GM13977 (cell line): Measurements from ENCODE around the gene MYO7B.

Experiments
- DNase-seq: peaks from one replicate; pipeline ENCODE4 v3.0.0; 2012; ENCODE audit warnings: low spot score
- in situ Hi-C: fragments of 300-500 bp; cut with MboI; formaldehyde crosslinking; loops from one replicate; pipeline ENCODE4 v1.12.0; 2022; ENCODE audit warnings: low sequenced_read_pairs, low pct_unique_long_range_greater_than_20kb, mixed read lengths, inconsistent platforms; ENCODE audit not compliant: unreplicated experiment
- TF ChIP-seq, protein P1 (sequence below): IDR thresholded peaks from 2 replicates; pipeline ENCODE4 v1.5.1; 2012; ENCODE audit warnings: mild to moderate bottlenecking, control low read depth; ENCODE audit not compliant: insufficient read depth; ENCODE audit errors: extremely low read depth, missing control alignments

Gene MYO7B

DNA sequence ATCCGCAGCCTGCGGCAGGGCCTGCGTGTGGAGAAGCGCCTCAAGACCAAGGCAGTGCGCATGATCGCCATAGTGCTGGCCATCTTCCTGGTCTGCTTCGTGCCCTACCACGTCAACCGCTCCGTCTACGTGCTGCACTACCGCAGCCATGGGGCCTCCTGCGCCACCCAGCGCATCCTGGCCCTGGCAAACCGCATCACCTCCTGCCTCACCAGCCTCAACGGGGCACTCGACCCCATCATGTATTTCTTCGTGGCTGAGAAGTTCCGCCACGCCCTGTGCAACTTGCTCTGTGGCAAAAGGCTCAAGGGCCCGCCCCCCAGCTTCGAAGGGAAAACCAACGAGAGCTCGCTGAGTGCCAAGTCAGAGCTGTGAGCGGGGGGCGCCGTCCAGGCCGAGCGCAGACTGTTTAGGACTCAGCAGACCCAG is 115.9 kb downstream of the MYO7B start:
- no peak for DNase-seq
- TF ChIP-seq, protein P1, sequence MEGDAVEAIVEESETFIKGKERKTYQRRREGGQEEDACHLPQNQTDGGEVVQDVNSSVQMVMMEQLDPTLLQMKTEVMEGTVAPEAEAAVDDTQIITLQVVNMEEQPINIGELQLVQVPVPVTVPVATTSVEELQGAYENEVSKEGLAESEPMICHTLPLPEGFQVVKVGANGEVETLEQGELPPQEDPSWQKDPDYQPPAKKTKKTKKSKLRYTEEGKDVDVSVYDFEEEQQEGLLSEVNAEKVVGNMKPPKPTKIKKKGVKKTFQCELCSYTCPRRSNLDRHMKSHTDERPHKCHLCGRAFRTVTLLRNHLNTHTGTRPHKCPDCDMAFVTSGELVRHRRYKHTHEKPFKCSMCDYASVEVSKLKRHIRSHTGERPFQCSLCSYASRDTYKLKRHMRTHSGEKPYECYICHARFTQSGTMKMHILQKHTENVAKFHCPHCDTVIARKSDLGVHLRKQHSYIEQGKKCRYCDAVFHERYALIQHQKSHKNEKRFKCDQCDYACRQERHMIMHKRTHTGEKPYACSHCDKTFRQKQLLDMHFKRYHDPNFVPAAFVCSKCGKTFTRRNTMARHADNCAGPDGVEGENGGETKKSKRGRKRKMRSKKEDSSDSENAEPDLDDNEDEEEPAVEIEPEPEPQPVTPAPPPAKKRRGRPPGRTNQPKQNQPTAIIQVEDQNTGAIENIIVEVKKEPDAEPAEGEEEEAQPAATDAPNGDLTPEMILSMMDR, result no peak
- in situ Hi-C loops, result no loop called here

DNA sequence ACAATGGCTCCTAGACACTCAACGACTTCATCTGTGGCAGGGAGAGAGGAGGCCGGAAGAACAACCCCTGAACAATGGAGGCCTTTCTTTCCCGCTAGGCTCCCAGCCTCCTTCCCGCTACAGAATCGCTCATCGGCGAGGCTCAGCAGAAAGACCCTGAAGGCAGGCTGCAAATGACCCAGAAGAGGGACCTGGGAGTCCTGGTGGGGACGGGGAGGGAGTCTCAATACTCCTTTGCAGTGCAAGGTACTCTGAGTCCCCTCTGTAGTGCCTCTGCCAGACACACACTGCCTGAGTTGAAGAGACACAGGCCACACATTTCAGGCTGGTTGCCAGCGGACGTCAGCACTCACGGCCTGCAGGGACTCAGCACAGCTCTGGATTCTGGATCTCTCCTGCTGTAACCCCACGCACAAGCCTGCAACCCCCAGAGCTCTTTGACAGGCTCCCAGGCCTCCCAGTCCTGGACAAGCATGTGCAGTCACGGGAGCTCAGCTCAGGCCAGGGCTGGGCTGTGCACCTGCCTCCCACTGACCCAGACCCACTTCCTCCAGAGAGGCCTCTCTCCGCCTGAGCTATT is 116.6 kb downstream of the MYO7B start:
- TF ChIP-seq, protein P1, result no peak
- in situ Hi-C loops, result no loop called here
- no peak for DNase-seq

DNA sequence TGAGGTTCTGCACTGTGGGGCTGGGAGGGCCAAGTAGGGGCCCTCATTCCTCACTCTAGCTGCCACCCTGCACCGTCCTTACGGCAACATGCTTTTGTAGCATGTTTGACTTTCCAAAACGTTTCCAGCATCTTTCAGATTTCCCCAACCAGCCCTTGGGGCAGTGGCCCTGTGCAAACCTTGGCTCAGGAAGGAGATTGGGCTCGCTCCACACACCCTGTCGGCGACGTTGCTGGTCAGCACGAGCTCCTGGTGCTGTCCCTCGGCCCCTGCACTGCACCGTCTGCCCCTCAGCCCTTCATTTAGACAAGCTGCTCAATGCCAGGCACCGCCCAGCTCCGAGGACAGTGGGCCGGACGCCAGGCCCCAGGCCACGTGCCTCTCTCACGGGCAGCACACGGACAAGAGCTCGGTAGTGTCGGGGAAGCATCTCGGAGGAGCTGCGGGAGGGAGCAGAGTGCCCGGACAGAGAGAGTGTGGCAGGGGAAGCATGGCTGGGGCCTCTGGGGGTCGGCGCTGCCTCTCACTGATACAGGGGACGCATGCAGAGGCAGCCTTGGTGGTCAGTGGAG is 117.4 kb downstream of the MYO7B start:
- TF ChIP-seq, protein P1, result no peak
- DNase-seq, result no peak
- in situ Hi-C loops, result no loop called here

DNA sequence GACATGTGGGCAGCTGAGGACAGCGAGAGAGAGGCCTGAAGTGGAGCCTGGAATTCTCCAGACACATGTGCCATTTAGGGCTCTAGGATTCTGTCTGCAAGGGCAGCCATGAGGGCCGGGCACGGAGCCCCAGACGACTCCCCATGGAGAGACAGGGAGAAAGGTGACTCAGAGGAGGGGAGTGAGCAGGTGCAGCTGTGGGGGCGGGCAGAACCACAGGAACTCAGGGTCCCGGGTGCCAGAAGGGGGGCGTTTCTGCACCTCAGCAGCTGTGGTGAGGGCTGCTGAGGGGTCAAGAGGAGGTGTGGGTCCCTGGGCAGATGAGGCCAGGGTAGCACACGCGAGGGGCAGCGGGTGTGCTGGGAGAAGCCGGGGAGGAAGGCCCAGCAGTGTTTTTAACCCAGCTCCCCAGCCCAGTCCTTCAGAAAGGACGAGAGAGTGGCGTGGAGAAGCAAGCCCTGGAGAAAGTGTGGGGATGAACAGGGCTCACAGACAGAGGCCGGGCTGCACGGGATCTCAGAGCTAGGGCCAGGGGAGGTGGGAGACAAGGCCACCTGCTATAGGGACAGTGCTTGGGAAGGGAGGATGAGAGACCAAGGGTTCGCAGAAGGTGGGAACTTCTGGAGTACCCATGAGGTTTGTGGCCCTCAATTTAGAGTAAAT is 118.1 kb downstream of the MYO7B start:
- in situ Hi-C loops, result no loop called here
- DNase-seq, result no peak
- TF ChIP-seq, protein P1, result no peak

DNA sequence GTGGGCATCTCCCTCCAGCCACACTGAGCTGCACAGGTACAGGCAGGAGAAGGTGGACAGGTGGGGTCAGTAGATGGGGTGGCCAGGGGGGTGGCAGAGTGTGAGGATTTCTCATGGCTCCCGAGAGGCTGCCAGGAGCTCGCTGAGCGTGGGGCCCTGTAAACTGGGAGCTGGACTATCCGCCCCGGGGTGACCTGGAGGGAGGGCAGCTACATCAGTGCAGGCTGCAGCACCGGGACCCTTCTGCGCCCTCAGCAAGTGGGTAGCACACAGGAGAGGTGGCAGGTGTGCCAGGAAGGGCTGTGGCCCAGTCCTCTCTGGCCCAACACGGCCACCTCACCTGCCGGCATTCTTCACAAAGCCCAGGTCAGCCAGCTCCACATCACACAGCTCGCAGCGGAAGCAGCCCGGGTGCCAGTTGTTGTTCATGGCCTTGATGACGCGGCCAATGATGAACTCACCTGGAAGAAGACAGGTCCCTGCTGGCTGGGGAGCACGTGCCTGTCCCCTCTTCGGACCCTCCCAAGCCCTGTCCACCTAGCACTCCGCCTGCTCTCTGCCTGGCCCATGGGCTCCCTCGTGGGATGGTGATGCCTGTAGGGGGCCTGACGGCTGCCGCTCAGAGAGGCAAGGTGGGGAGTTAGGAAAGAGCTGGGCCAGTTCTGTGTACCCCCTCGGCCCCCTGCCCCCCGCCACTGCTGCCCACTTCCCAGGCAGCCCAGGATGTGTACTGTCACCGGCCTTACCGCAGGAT is 118.8 kb downstream of the MYO7B start:
- in situ Hi-C loops, result no loop called here
- TF ChIP-seq, protein P1, result no peak
- no peak for DNase-seq

DNA sequence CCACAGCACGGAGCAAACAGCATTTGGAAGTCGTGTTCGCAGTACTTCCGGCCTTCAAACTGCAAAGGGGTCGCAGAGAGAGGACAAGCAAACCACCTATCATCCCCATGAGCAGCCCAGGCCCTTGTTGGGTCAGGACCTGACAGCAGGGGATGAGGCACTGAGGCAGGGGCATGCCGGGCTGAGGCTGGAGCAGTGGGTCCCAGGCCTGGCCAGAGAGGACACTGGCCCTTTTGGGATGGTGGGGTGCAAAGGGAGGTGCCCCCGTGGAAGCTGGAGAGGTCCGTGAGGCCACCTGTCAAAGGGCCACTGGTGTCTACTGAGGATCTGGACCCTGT is 119.3 kb downstream of the MYO7B start:
- TF ChIP-seq, protein P1, result no peak
- DNase-seq, result no peak
- in situ Hi-C loops, result no loop called here
